Activated T-helper 1 cell treated with anti-CD3 and anti-CD28 coated beads, Interleukin-12 subunit alpha, Interleukin-12 subunit beta, Interleukin-2, Interleukin-4 antibody, amounts not matched to agents 30 ng/mL and 10 ng/mL and 1 ng/mL, durations not matched to agents 14 hours and 24 hours and 36 hours (primary cell): ENCODE measurements around the gene MXD1. TPM values are rescaled to one million over a fixed set of nuclear protein-coding genes. Genes with fewer than 3 reads are reported as not detected.

Source experiments
- DNase-seq: peaks from one replicate; pipeline ENCODE4 v3.0.0; 2021; ENCODE audit warnings: low spot score
- H3K27ac Mint-ChIP-seq: one replicate; pipeline ENCODE4 v1.8.0; 2021; ENCODE audit warnings: mild to moderate bottlenecking, mixed read lengths
- H3K27me3 Mint-ChIP-seq: one replicate; pipeline ENCODE4 v1.8.0; 2022; ENCODE audit warnings: mild to moderate bottlenecking, moderate library complexity, mixed read lengths; ENCODE audit not compliant: insufficient read depth
- H3K36me3 Mint-ChIP-seq: one replicate; pipeline ENCODE4 v1.8.0; 2021; ENCODE audit warnings: low read depth, mixed read lengths
- H3K4me1 Mint-ChIP-seq: one replicate; pipeline ENCODE4 v1.8.0; 2021; ENCODE audit warnings: low read depth, mixed read lengths
- H3K4me3 Mint-ChIP-seq: one replicate; pipeline ENCODE4 v1.8.0; 2021; ENCODE audit warnings: mild to moderate bottlenecking, moderate library complexity, mixed read lengths
- H3K9me3 Mint-ChIP-seq: one replicate; pipeline ENCODE4 v1.8.0; 2021; ENCODE audit warnings: mixed read lengths
- intact Hi-C: fragments of 100-400 bp; cut with micrococcal nuclease; formaldehyde crosslinking; loops from one replicate; pipeline ENCODE4 v1.15.1; 2024
- total RNA-seq: library from RNA; stranded (reverse); gene quantifications from 2 replicates; pipeline ENCODE4 v1.2.3, GENCODE V29; 2022

The MXD1 gene
- total RNA-seq, 1 donor from 2014 or later, result 16.0 TPM

DNA sequence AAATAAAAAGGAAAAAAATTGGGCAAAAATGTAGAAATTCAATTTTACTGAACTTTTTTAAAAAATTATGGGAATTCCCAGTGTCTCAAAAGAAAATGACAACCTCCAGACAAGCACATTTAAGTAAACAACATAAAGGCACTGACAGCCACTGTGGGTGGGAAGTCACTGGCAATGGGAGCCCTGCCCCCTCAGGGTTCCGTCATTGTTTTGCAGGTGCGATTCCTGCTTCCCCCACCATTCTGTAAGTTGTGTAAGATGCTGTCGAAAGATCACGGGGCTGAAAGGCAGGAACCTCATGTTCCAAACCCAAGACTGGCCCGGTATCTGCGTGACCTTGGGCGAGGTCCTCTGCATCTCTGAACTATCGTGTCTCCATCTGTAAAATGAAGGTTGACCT is 62.3 kb downstream of the MXD1 start:
- no peaks in the 10 kb centered on the region for H3K9me3 Mint-ChIP-seq
- no peaks in the 10 kb centered on the region for H3K36me3 Mint-ChIP-seq
- no peak overlapping the region for H3K27ac Mint-ChIP-seq
- peaks cover 1% of the 10 kb centered on the region for H3K27me3 Mint-ChIP-seq
- no peak overlapping the region for H3K4me3 Mint-ChIP-seq
- peaks cover 21% of the 10 kb centered on the region for H3K4me1 Mint-ChIP-seq
- no peak for DNase-seq
- intact Hi-C loops, result no loop called here

DNA sequence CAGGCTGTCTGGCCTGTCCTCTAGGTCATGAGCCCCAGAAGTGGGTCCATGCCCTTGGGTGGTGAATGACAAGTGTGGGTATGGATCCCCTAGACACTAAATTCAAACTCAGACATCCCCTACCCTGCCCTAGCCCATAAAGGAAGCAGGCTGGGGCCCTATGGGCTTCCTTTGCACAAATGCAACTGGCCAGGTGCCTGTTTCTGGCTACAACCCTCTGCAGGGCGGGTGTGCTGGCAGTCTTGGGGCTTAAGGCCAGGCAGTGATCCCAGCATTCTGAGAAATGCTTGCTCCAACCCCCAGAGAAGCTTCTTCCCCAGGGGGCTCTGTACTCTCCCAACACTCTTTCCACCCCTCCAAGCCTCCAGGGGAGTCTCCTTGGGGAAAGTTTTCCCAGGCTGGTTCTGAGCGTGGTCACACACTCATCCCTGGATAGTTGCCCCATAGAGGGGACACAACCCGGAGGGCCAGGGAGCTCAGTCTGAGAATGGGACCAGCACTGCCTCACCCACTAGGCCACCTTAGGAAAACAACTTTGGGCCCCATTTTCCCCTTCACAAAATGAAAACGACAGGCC is 63.1 kb downstream of the MXD1 start:
- intact Hi-C loops, result no loop called here
- H3K27ac Mint-ChIP-seq, result peak overlapping the region; percentile 23
- H3K9me3 Mint-ChIP-seq, result no peaks in the 10 kb centered on the region
- H3K36me3 Mint-ChIP-seq, result no peaks in the 10 kb centered on the region
- H3K4me3 Mint-ChIP-seq, result no peak overlapping the region
- no peak for DNase-seq
- peaks cover 1% of the 10 kb centered on the region for H3K27me3 Mint-ChIP-seq
- peaks cover 21% of the 10 kb centered on the region for H3K4me1 Mint-ChIP-seq

DNA sequence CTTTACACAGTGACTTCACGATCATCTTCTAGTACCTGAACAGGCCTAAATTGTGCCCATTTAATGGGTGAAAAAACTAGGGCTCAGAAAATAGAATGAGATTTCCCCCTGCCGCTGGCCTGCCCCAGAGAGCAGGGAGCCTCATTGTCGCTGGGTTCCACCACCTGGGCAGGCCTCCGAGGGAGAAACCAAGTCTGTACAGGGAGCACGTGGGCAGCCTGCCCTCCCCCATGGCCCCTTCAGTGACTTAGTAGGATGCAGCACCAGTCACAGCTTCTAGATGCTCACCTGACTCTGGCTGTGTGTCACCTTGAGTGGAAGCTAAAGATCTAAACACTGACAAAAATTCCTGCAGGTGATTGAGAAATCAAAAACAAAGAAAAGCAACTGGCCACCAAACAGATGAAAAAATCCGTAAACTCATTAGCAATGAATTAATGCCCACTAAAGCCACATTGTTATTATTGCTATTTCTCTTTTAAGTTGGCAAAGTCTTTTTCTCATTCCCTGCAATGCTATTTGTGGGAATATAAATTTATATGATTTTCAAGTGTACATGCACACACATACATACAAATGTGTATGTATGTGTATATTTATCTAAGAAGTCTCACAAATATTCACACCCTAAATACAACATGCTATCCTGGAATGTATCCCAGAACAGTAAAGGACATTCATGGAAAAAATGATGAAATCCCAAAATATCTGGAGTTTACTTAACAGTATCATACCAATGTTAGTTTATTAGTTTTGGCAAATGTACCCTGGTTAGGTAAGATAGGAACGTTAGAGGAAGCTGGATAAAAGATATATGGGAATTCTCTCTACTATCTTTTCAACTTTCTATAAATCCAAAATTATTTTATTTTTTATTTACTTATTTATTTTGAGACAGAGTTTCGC is 65.2 kb downstream of the MXD1 start:
- DNase-seq, result no peak
- Mint-ChIP-seq H3K27me3 (no peaks in the 10 kb centered on the region), H3K36me3 (no peaks in the 10 kb centered on the region), H3K27ac (no peak overlapping the region), H3K4me3 (no peak overlapping the region), H3K4me1 (peaks cover 15% of the 10 kb centered on the region), H3K9me3 (no peaks in the 10 kb centered on the region)
- intact Hi-C loops, result no loop called here

DNA sequence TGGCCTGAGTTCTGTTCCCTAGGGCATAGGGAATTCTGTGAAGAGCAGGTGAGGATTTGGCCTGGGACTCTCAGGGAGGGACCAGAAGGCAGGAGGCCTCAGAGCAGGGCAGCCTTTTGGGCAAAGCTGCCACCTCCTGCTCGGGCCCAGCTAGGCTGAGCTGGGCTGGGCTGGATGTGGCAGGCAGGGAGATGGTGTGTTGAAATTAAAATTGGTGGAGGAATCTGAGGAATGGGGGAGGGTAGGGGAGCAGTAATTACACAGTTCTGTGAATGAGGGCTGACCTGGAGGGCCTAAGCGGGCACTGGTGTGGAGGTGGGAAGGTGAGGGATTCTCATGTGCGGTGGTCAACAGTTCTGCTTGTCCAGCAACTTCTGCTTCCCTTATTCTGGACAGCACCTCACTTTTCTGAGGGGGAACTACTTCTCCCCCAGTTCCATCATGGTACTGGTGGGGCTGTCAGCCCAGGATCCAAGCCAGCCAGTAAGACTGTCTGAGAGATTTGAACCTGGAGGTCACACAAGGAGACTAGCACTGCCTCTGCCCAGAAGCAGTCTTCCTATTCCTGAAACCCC is 68.6 kb downstream of the MXD1 start:
- Mint-ChIP-seq H3K27ac (no peak overlapping the region), H3K4me3 (no peak overlapping the region), H3K9me3 (no peaks in the 10 kb centered on the region), H3K4me1 (peaks cover 5% of the 10 kb centered on the region), H3K27me3 (no peaks in the 10 kb centered on the region), H3K36me3 (no peaks in the 10 kb centered on the region)
- DNase-seq, result no peak
- intact Hi-C loops, result no loop called here

DNA sequence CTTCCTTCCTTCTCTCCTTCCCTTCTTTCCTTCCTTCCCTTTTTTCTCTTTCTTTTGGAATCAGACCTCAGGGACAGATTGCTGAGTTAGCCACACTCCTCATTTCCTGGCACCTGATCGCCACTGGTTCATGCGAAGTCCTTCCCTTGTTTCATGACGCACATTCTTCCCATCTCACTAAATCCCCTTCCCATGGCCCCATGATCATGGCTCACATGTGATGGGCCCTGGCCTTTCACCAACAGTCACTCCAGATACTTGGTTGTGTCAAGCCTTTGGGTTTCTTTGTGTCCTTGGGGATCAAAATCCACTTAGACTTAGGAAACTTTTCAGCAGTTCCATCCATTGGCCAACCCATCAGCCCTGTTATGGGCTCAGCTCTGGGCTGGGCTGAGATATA is 70.3 kb downstream of the MXD1 start:
- no peaks in the 10 kb centered on the region for H3K9me3 Mint-ChIP-seq
- H3K27ac Mint-ChIP-seq, result no peak overlapping the region
- intact Hi-C loops, result no loop called here
- H3K36me3 Mint-ChIP-seq, result no peaks in the 10 kb centered on the region
- H3K4me1 Mint-ChIP-seq, result peaks cover 7% of the 10 kb centered on the region
- H3K27me3 Mint-ChIP-seq, result no peaks in the 10 kb centered on the region
- H3K4me3 Mint-ChIP-seq, result no peak overlapping the region
- no peak for DNase-seq

DNA sequence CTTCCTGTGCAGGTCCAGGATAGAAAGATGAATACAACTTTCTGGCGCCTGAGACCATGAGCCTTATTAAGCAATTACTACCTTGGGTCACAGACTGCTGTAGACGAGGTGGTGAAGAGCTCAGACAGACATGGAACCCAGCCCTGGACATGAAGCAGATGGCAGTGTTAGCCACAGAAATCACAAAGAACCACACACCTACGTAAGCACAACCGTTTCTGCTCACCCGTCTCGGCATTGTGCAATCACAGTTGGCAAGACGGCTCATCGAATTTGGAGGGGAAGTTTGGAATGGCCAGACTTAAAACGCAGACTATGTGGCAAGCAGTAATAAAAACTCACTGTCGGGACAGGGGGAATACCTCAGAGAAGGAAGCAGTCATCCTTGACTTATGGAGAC is 70.8 kb downstream of the MXD1 start:
- DNase-seq, result no peak
- intact Hi-C loops, result no loop called here
- H3K4me3 Mint-ChIP-seq, result no peak overlapping the region
- H3K9me3 Mint-ChIP-seq, result no peaks in the 10 kb centered on the region
- H3K27ac Mint-ChIP-seq, result no peak overlapping the region
- H3K27me3 Mint-ChIP-seq, result no peaks in the 10 kb centered on the region
- H3K36me3 Mint-ChIP-seq, result no peaks in the 10 kb centered on the region
- H3K4me1 Mint-ChIP-seq, result peaks cover 7% of the 10 kb centered on the region

DNA sequence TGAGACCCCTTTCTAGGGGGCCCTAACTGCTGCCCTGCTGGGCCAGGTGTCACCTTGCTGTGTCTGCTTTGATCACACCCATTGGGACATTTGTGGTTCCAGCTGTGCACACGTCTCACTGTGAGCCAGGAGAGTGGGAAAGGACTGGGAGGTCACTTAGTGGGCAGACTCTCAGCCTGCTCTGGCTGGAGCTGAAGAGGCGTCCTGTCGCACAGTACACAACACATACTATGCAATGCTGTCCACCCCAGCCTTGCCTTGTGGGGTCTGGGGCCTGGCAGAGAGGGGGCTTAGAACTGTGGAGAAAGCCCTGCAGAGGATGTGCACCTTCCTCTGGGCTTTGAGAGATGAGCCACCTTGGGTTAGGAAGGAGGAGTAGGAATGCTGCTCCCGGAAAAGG is 71.8 kb downstream of the MXD1 start:
- Mint-ChIP-seq H3K4me1 (peaks cover 7% of the 10 kb centered on the region), H3K4me3 (no peak overlapping the region), H3K9me3 (no peaks in the 10 kb centered on the region), H3K27me3 (no peaks in the 10 kb centered on the region), H3K36me3 (no peaks in the 10 kb centered on the region), H3K27ac (no peak overlapping the region)
- no peak for DNase-seq
- intact Hi-C loops, result no loop called here

DNA sequence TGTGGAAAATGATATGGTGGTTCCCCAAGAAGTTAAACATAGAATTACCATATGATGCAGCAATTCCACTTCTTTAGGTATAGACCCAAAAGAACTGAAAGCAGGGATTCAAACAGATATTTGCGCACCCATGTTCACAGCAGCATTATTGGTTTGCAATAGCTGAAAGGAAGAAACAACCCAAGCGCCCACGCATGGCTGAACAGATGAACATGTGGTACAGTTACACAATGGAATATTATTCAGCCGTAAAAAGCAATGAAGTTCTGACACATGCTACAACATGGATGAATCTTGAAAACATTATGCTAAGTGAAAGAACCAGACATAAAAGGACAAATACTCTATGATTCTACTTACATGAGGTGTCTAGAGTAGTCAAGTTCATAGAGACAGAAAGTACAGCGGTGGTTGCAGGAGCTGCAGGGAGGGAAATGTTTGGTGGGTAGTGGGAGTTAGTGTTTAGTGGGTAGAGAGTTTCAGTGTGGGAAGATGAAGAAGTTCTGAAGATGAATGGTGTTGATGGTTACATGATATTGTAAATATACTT is 73.3 kb downstream of the MXD1 start:
- peaks cover 2% of the 10 kb centered on the region for H3K36me3 Mint-ChIP-seq
- H3K9me3 Mint-ChIP-seq, result no peaks in the 10 kb centered on the region
- intact Hi-C loops, result loop anchor here (1.0 to 2.0 kb wide), 4 partner anchors 41 to 154 kb away; no protein-coding TSS in a partner anchor
- H3K27me3 Mint-ChIP-seq, result no peaks in the 10 kb centered on the region
- no peak overlapping the region for H3K4me3 Mint-ChIP-seq
- H3K4me1 Mint-ChIP-seq, result peaks cover 7% of the 10 kb centered on the region
- no peak for DNase-seq
- H3K27ac Mint-ChIP-seq, result peak overlapping the region; percentile 56

DNA sequence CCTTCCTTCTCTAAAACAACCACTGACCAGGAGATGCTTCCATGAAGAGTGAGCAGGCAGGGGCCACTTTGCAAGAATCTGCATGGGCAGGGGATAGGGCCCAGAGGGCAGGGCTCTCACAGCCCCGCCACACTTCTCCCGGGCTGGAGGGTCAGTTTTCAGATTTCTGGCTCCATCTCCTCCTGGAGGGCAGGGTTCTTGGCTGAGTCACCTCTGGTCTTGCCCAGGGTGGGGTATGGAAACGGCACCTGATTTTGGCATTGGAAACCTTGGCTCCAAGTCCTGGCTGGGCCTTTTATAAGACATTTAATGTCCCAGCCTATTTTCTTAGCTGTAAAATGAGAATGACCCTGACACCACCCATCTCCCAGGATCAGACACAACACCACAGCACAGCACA is 74.1 kb downstream of the MXD1 start:
- Mint-ChIP-seq H3K36me3 (peaks cover 7% of the 10 kb centered on the region), H3K9me3 (no peaks in the 10 kb centered on the region), H3K27me3 (no peaks in the 10 kb centered on the region), H3K27ac (no peak overlapping the region), H3K4me3 (no peak overlapping the region), H3K4me1 (peaks cover 12% of the 10 kb centered on the region)
- intact Hi-C loops, result loop anchor here (2.0 kb wide), 2 partner anchors 42 to 80 kb away; no protein-coding TSS in a partner anchor
- DNase-seq, result no peak

DNA sequence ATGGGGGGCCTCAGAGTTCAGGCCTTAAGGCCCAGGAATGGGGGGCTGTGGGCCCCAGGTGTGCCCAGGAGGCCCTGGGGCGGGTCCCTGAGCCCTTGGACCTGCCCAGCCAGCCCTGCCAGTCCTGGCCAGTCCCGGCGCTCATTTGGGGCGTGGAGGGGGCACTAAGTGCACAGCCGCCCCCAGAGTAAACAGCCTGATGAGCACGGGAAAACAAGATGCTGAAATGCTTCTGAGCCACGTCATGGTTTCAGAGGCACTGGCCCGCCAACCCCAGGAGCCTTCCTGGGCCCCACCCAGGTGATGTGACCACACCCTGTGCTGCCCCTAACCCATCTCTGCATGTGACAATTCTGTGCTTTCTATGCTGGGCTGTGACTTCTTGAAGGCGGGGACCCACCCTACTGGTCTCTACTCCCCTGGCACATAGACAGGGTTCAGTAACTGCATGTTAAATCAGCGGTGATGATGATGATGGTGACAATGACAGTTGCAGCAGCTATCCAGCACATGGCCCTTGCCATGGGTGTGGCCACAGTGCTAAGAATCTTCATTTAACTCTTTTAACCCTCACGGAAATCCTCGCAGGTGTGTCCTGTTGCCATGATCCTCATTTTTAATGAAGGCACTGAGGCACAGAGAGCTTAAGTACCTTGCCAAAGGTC is 74.7 kb downstream of the MXD1 start:
- no peak overlapping the region for H3K27ac Mint-ChIP-seq
- H3K4me3 Mint-ChIP-seq, result no peak overlapping the region
- H3K36me3 Mint-ChIP-seq, result peaks cover 8% of the 10 kb centered on the region
- H3K9me3 Mint-ChIP-seq, result no peaks in the 10 kb centered on the region
- peaks cover 12% of the 10 kb centered on the region for H3K4me1 Mint-ChIP-seq
- intact Hi-C loops, result loop anchor here (2.0 kb wide), 2 partner anchors 43 to 79 kb away; no protein-coding TSS in a partner anchor
- H3K27me3 Mint-ChIP-seq, result no peaks in the 10 kb centered on the region
- DNase-seq, result no peak
